Muscle of leg (tissue), 16 donors: ENCODE measurements around the gene UBE2J1. TPM values are rescaled to one million over a fixed set of nuclear protein-coding genes. Genes with fewer than 3 reads are reported as not detected.
"Not testable (repeated sequence)": the region's sequence is repeated elsewhere in the genome, so short reads cannot be mapped to it uniquely, and the experiment has no call there.

Experiments used
- DNase-seq: peaks from one replicate; pipeline ENCODE4 v3.0.0; 2013
- H3K27ac ChIP-seq: one replicate; pipeline ENCODE4 v1.5.1; 2013; ENCODE audit warnings: mild to moderate bottlenecking, low read length, control low read depth
- H3K27me3 ChIP-seq: one replicate; pipeline ENCODE4 v1.6.1; 2013; ENCODE audit warnings: low read length; ENCODE audit not compliant: control insufficient read depth, insufficient read depth
- H3K36me3 ChIP-seq: one replicate; pipeline ENCODE4 v1.6.1; 2013; ENCODE audit warnings: low read length; ENCODE audit not compliant: control insufficient read depth, insufficient read depth
- H3K4me1 ChIP-seq: one replicate; pipeline ENCODE4 v1.6.1; 2013; ENCODE audit warnings: low read length; ENCODE audit not compliant: control insufficient read depth, insufficient read depth
- H3K4me3 ChIP-seq: one replicate; pipeline ENCODE4 v1.5.1; 2013; ENCODE audit warnings: low read length, control low read depth
- H3K9me3 ChIP-seq: replicated peaks from 2 replicates; pipeline ENCODE4 v1.6.1; 2013; ENCODE audit warnings: low read depth, low read length; ENCODE audit not compliant: control insufficient read depth
- WGBS: methylation state at CpG from one replicate; pipeline ENCODE4 v1.1.5; 2013; ENCODE audit warnings: missing lambda C conversion rate; ENCODE audit not compliant: insufficient coverage; 5-methylcytosine and 5-hydroxymethylcytosine counted together
- long read RNA-seq, 11 donors: transcript quantifications; one replicate each; lab custom pipeline, GENCODE V29; 2026
- polyA plus RNA-seq, 8 donors: library from polyadenylated mRNA; unstranded; fragments of 120-200 nt; gene quantifications; one replicate each; pipeline versions ENCODE4 v1.2.1 to v1.2.3, GENCODE V29; 2013; ENCODE audit warnings: inconsistent platforms in 1 of 8, low replicate concordance in 1 of 8; ENCODE audit not compliant: insufficient read length in 8 of 8, insufficient read depth in 1 of 8
- total RNA-seq: library from RNA; stranded (reverse); fragments of 120-200 nt; gene quantifications from one replicate; pipeline ENCODE4 v1.2.4, GENCODE V29; 2013

UBE2J1 gene, protein sequence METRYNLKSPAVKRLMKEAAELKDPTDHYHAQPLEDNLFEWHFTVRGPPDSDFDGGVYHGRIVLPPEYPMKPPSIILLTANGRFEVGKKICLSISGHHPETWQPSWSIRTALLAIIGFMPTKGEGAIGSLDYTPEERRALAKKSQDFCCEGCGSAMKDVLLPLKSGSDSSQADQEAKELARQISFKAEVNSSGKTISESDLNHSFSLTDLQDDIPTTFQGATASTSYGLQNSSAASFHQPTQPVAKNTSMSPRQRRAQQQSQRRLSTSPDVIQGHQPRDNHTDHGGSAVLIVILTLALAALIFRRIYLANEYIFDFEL
- total RNA-seq: 28.3 TPM
- polyA plus RNA-seq: 10 to 100 TPM; 34.6 to 45.9 (median 37.3) TPM
- long read RNA-seq, donor 1, full-length matches to known transcripts: 11 of 11 reads
- long read RNA-seq, donor 1, partial matches to known transcripts: 0 of 11 reads
- long read RNA-seq, donor 1, other reads (novel, unspliced or antisense): 0 of 11 reads
- long read RNA-seq, donor 2, full-length matches to known transcripts: 1 of 1 reads
- long read RNA-seq, donor 2, partial matches to known transcripts: 0 of 1 reads
- long read RNA-seq, donor 2, other reads (novel, unspliced or antisense): 0 of 1 reads
- long read RNA-seq, donor 3, full-length matches to known transcripts: 16 of 16 reads
- long read RNA-seq, donor 3, partial matches to known transcripts: 0 of 16 reads
- long read RNA-seq, donor 3, other reads (novel, unspliced or antisense): 0 of 16 reads
- long read RNA-seq, donor 4, full-length matches to known transcripts: 15 of 15 reads
- long read RNA-seq, donor 4, partial matches to known transcripts: 0 of 15 reads
- long read RNA-seq, donor 4, other reads (novel, unspliced or antisense): 0 of 15 reads
- long read RNA-seq, donor 5, full-length matches to known transcripts: 44 of 44 reads
- long read RNA-seq, donor 5, partial matches to known transcripts: 0 of 44 reads
- long read RNA-seq, donor 5, other reads (novel, unspliced or antisense): 0 of 44 reads
- long read RNA-seq, donor 6, full-length matches to known transcripts: 28 of 28 reads
- long read RNA-seq, donor 6, partial matches to known transcripts: 0 of 28 reads
- long read RNA-seq, donor 6, other reads (novel, unspliced or antisense): 0 of 28 reads
- long read RNA-seq, donor 7, full-length matches to known transcripts: 21 of 21 reads
- long read RNA-seq, donor 7, partial matches to known transcripts: 0 of 21 reads
- long read RNA-seq, donor 7, other reads (novel, unspliced or antisense): 0 of 21 reads
- long read RNA-seq, donor 8, full-length matches to known transcripts: 18 of 18 reads
- long read RNA-seq, donor 8, partial matches to known transcripts: 0 of 18 reads
- long read RNA-seq, donor 8, other reads (novel, unspliced or antisense): 0 of 18 reads
- long read RNA-seq, donor 9, full-length matches to known transcripts: 13 of 13 reads
- long read RNA-seq, donor 9, partial matches to known transcripts: 0 of 13 reads
- long read RNA-seq, donor 9, other reads (novel, unspliced or antisense): 0 of 13 reads
- long read RNA-seq, donor 10, full-length matches to known transcripts: 27 of 27 reads
- long read RNA-seq, donor 10, partial matches to known transcripts: 0 of 27 reads
- long read RNA-seq, donor 10, other reads (novel, unspliced or antisense): 0 of 27 reads
- long read RNA-seq, donor 11, full-length matches to known transcripts: 11 of 11 reads
- long read RNA-seq, donor 11, partial matches to known transcripts: 0 of 11 reads
- long read RNA-seq, donor 11, other reads (novel, unspliced or antisense): 0 of 11 reads

DNA sequence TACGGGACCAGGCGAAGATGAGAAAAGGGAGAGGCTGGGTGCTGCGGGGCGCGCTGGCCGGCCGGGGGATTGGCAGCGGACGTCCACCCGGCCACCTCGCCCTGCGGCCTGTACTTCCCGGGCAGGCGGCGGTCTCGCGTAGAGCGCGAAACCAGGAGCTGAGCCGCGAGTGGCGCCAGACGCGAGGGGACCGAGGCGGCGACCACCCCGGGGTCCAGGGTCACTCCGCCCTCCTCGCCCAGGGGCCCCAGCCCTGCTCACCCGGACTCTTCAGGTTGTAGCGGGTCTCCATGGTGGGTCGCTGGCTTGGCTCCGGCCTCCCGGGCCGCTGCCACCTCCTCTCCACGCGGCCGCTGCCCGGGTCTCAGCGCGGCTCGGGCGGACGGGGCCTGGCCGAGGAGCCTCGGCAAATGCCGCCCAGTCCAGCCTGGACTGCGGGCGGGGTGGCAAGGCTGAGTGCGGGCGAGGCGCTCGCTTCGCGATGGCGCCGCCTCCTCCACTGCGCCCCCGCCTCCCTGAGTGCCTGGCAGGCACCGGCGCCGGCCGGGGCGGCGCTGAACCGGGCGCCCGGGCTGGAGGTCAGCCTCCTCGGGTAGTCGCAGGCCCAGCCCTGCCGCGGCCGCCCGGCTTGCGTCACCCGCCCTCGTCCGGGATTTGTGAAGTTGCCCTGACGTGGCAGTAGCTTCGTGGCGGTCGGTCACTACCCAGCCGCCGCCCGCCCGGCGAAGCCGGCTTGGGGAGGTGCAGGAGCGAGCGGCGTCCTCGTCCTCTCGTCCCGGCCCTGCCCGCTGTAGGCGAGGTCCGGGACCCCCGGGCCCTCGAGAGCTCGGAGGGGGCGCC lies at the start of gene UBE2J1:
Gene UBE2J1, minus strand, starts transcription at position 445 of the 840 bp plus-strand sequence. Its CDS starts 153 bp downstream, at position 292.
- peak; percentile 96 for DNase-seq
- under 1% methylated on average over 102 of the region's 102 CpGs for WGBS
- H3K27ac ChIP-seq: peak within 1 kb of the TSS; percentile 94
- peaks cover 14% of the 10 kb centered on the region for H3K4me1 ChIP-seq
- H3K36me3 ChIP-seq: peaks cover 4% of the 10 kb centered on the region
- H3K9me3 ChIP-seq: no peaks in the 10 kb centered on the region
- no peaks in the 10 kb centered on the region for H3K27me3 ChIP-seq
- H3K4me3 ChIP-seq: peak within 1 kb of the TSS; percentile 75

DNA sequence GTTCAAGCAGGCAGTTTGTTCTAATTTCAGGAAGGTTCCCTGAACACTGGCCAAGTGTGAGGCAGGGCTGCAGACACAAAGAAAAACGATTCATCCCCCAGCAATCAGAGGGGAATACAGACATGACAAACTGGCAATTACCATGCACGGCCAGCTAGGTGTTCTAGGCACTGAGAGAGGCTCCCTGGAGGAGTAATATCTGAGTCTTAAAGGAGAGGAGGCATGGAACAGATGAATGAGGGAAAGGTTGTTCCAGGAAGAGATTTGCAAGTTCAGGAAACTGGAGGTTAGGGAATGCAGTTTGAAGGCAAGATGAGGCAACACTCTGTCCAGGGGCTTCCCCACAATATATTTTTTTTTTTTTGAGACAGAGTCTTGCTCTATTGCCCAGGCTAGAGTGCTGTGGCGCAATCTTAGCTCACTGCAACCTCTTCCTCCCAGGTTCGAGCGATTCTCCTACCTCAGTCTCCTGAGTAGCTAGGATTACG lies 48.4 kb upstream of the UBE2J1 start:
- Histone ChIP-seq H3K4me1 (peaks cover 6% of the 10 kb centered on the region), H3K9me3 (no peaks in the 10 kb centered on the region), H3K27me3 (no peaks in the 10 kb centered on the region), H3K4me3 (no peak overlapping the region), H3K27ac (no peak overlapping the region), H3K36me3 (no peaks in the 10 kb centered on the region)
- WGBS: 56% methylated on average over 4 of the region's 6 CpGs
- no peak for DNase-seq

DNA sequence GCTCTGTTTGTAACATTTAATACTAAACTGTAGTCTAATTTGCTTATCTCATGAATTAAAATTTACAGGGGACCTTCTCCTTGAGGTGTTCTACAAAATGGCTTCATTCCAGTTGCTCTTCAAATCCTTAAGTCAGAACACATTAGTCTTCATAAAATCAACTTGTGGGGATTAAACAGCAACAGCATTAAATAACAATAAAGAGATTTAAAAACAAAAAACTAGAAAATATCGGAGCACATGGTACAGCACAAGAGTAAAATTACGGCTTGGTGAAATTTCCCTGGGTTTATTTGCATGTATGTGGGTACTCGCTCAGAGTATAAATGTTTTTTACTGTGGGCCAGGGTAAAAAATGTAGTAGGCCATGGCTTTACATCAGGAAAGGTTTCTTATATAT lies 47.5 kb upstream of the UBE2J1 start:
- H3K4me1 ChIP-seq: peaks cover 6% of the 10 kb centered on the region
- no peaks in the 10 kb centered on the region for H3K9me3 ChIP-seq
- WGBS: no CpG with 5 or more reads among the region's 3 CpGs
- H3K4me3 ChIP-seq: no peak overlapping the region
- H3K27ac ChIP-seq: no peak overlapping the region
- no peak for DNase-seq
- no peaks in the 10 kb centered on the region for H3K27me3 ChIP-seq
- H3K36me3 ChIP-seq: no peaks in the 10 kb centered on the region

DNA sequence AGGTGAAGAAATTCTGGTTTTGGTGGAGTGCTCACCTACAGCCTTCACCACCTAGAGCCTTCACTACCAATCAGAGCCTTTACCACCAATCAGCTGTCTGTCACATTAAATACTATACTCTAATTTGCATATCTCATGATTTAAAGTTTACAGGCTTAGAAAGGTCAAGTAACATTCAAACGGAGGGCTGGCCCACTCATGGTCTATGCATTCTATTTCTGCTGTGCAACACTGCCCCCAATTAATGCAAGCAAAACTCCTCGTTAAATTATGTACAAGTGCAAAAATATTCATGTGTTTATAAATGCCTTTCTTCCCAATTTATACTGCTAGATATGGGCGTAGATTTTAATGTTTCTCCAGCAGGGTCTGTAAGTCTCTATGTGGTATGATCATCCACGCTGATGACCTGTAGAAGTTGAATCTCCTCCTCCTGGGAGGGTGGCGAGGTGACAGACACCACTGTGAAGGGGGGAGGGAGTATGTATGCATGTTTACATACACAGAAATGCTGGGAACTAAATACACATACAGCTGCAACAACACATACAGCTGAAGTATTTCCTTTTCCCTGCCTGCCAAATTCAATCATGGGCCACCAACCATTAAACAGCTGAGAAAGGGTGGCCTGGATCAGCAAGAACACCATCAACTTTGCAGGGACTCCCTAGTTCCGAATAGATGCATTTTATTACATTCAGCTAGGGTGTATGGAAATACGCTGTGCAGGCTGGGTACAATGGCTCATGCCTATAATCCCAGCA lies 46.4 kb upstream of the UBE2J1 start:
- 83% methylated on average over 1 of the region's 7 CpGs for WGBS
- Histone ChIP-seq H3K4me1 (peaks cover 6% of the 10 kb centered on the region), H3K4me3 (no peak overlapping the region), H3K27me3 (no peaks in the 10 kb centered on the region), H3K27ac (no peak overlapping the region), H3K36me3 (no peaks in the 10 kb centered on the region), H3K9me3 (no peaks in the 10 kb centered on the region)
- peak; percentile 23 for DNase-seq

DNA sequence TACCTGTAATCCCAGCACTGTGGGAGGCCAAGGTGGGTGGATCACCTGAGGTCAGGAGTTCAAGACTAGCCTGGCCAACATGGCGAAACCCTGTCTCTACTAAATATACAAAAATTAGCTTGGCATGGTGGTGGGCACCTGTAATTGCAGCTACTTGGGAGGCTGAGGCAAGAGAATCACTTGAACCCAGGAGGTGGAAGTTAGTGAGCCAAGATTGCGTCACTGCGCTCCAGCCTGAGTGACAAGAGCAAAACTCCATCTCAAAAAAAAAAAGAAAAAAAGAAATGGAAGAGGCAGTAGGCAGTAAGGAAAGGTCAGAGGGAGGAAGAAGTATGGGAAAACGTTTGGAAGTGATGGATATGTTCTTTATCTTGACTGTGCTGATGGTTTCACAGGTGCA lies 45.4 kb upstream of the UBE2J1 start:
- DNase-seq, H3K27me3 ChIP-seq, H3K4me3 ChIP-seq, H3K27ac ChIP-seq, H3K36me3 ChIP-seq, H3K9me3 ChIP-seq, H3K4me1 ChIP-seq: not testable (repeated sequence)
- WGBS: 50% methylated on average over 1 of the region's 4 CpGs

DNA sequence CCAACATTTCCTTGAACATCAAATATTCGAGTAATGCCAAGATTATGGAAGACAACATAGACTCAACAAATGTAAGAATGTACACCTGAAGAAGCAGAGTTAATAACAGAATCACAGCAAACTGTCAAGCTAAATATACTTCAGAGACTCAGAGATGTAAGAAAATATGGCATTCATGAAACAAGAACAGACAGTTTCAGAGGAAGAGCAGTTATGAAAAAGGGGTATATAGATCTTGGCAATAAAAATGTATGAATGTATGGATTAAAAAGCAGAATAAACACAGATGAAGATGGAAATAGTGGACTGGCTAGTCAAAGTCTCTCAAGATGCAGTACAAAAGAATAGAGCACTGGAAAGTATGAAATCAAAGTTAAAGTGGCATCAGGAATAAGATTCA lies 41.1 kb upstream of the UBE2J1 start:
- Histone ChIP-seq H3K27ac (no peak overlapping the region), H3K4me1 (no peaks in the 10 kb centered on the region), H3K9me3 (no peaks in the 10 kb centered on the region), H3K36me3 (no peaks in the 10 kb centered on the region), H3K4me3 (no peak overlapping the region), H3K27me3 (no peaks in the 10 kb centered on the region)
- WGBS: no CpG with 5 or more reads among the region's 1 CpG
- no peak for DNase-seq

DNA sequence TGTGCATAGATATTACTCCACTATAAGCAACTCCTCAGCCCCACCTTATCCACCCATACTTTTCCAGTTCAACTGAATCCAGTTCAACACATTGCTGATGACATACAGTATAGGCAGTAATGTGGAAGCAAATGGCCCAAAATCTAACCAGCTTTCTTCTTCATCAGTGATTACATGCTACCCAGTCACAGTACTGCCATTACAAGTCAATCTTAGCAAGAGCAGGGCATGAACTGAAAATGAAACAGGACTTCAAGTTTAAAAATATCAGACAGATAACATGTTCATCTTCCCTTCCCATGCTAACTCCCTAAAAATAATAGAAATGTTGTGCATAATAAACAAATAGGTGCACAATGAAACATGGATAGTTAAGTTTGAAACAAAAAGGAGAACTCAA lies 40.3 kb upstream of the UBE2J1 start:
- Histone ChIP-seq H3K36me3 (no peaks in the 10 kb centered on the region), H3K9me3 (no peaks in the 10 kb centered on the region), H3K27me3 (no peaks in the 10 kb centered on the region), H3K4me1 (no peaks in the 10 kb centered on the region), H3K27ac (no peak overlapping the region), H3K4me3 (no peak overlapping the region)
- DNase-seq: no peak

DNA sequence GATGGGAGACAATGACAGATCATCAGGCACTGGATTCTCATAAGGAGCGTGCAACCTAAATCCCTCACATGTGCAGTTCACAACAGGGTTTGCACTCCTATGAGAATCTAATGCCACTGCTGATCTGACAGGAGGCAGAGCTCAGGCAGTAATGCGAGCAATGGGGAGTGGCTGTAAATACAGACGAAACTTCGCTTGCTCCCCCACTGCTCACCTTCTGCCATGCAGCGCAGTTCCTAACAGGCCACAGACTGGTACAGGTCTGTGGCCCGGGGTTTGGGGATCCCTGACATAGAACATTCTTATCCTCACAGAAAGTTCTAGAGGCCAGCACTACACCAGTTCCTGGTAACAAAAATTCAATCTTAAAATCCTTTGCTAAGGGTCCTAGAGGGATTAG lies 36.3 kb upstream of the UBE2J1 start:
- DNase-seq: no peak
- H3K4me1 ChIP-seq: peaks cover 10% of the 10 kb centered on the region
- no peaks in the 10 kb centered on the region for H3K27me3 ChIP-seq
- H3K27ac ChIP-seq: no peak overlapping the region
- peaks cover 2% of the 10 kb centered on the region for H3K36me3 ChIP-seq
- WGBS: 83% methylated on average over 4 of the region's 6 CpGs
- no peak overlapping the region for H3K4me3 ChIP-seq
- no peaks in the 10 kb centered on the region for H3K9me3 ChIP-seq
